Fibroblast of lung (primary cell): Measurements from ENCODE around the gene STX12.

Experiments used
- EZH2 ChIP-seq: IDR thresholded peaks from 2 replicates; pipeline ENCODE4 v1.5.1; 2012; ENCODE audit warnings: low read length, control low read depth, mild to moderate bottlenecking; ENCODE audit errors: missing control alignments
- TF ChIP-seq, protein P1 (sequence below), 2 donors: IDR thresholded peaks in 1 of 2; conservative IDR thresholded peaks in 1 of 2; 1 replicate in 1 of 2; 2 replicates in 1 of 2; pipeline ENCODE4 v1.5.1; 2011 to 2012; ENCODE audit warnings: low read length in 2 of 2, control low read depth in 1 of 2, inconsistent platforms in 1 of 2, low read depth in 1 of 2, mild to moderate bottlenecking in 1 of 2

- TF ChIP-seq, protein P1, sequence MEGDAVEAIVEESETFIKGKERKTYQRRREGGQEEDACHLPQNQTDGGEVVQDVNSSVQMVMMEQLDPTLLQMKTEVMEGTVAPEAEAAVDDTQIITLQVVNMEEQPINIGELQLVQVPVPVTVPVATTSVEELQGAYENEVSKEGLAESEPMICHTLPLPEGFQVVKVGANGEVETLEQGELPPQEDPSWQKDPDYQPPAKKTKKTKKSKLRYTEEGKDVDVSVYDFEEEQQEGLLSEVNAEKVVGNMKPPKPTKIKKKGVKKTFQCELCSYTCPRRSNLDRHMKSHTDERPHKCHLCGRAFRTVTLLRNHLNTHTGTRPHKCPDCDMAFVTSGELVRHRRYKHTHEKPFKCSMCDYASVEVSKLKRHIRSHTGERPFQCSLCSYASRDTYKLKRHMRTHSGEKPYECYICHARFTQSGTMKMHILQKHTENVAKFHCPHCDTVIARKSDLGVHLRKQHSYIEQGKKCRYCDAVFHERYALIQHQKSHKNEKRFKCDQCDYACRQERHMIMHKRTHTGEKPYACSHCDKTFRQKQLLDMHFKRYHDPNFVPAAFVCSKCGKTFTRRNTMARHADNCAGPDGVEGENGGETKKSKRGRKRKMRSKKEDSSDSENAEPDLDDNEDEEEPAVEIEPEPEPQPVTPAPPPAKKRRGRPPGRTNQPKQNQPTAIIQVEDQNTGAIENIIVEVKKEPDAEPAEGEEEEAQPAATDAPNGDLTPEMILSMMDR (conservative IDR thresholded peaks at IDR 0.05 in 1 of 2, IDR thresholded peaks at IDR 0.05 in 1 of 2; ENCODE audit: low read depth in 1 of 2, low read length in 2 of 2), result no peak
- no peak for TF ChIP-seq EZH2
Observed at GRCh38 chr1:27785781-27786455, 12.9 kb downstream of the STX12 start.
